Fibroblast of lung (primary cell): Measurements from ENCODE around the gene A3GALT2.

ENCODE experiments used
- EZH2 ChIP-seq: IDR thresholded peaks from 2 replicates; pipeline ENCODE4 v1.5.1; 2012; ENCODE audit warnings: low read length, control low read depth, mild to moderate bottlenecking; ENCODE audit errors: missing control alignments
- TF ChIP-seq, protein P1 (sequence below), 2 donors: IDR thresholded peaks in 1 of 2; conservative IDR thresholded peaks in 1 of 2; 1 replicate in 1 of 2; 2 replicates in 1 of 2; pipeline ENCODE4 v1.5.1; 2011 to 2012; ENCODE audit warnings: low read length in 2 of 2, control low read depth in 1 of 2, inconsistent platforms in 1 of 2, low read depth in 1 of 2, mild to moderate bottlenecking in 1 of 2

DNA sequence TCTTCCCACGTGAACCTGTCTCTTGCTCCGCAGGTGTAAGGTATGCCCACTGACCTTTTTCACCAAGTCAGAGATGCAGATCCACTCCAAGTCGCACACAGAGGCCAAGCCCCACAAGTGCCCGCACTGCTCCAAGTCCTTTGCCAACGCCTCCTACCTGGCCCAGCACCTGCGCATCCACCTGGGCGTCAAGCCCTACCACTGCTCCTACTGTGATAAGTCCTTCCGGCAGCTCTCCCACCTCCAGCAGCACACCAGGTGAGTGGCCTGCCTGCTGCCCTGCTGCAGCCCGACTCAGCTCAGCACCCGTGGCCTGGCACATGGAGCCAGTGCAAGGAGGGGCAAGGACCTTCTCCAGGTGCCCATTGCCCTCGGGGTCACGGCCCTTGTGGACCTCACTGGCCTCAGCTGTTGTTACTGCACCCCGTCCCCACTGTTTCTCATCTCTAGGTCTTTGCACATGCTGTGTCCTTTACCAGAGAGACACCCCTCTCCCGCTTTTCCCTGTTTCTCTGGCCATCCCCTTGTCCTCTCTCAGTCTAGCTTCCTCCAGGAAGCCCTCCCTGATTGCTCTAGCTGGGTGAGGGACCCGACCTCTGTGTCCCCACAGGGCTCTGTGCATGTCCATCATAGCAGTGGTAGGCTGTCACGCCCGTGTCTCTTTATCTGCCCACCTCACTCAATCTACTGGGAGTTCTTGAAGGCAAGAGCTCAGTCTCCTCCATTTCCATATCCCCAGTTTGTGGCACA, 39.2 kb downstream of the A3GALT2 start:
- TF ChIP-seq, protein P1, sequence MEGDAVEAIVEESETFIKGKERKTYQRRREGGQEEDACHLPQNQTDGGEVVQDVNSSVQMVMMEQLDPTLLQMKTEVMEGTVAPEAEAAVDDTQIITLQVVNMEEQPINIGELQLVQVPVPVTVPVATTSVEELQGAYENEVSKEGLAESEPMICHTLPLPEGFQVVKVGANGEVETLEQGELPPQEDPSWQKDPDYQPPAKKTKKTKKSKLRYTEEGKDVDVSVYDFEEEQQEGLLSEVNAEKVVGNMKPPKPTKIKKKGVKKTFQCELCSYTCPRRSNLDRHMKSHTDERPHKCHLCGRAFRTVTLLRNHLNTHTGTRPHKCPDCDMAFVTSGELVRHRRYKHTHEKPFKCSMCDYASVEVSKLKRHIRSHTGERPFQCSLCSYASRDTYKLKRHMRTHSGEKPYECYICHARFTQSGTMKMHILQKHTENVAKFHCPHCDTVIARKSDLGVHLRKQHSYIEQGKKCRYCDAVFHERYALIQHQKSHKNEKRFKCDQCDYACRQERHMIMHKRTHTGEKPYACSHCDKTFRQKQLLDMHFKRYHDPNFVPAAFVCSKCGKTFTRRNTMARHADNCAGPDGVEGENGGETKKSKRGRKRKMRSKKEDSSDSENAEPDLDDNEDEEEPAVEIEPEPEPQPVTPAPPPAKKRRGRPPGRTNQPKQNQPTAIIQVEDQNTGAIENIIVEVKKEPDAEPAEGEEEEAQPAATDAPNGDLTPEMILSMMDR (conservative IDR thresholded peaks at IDR 0.05 in 1 of 2, IDR thresholded peaks at IDR 0.05 in 1 of 2; ENCODE audit: low read depth in 1 of 2, low read length in 2 of 2) = no peak
- TF ChIP-seq EZH2 = no peak
